Psoas muscle (tissue), 8 donors: ENCODE data around the gene TMTC3. TPM values are rescaled to one million over a fixed set of nuclear protein-coding genes. Genes with fewer than 3 reads are reported as not detected.

ENCODE experiments used
- ATAC-seq, 4 donors: fragments of 200-7000 bp; cut with Tn5 transposase; one replicate each; pipeline ENCODE4 v1.9.1; 2020; ENCODE audit warnings: moderate library complexity in 3 of 4, mild to moderate bottlenecking in 2 of 4
- DNase-seq, 2 donors: peaks; one replicate each; pipeline ENCODE4 v3.0.0-alpha.2; 2020
- H3K27ac ChIP-seq: fragments of 200-600 bp; one replicate; pipeline ENCODE4 v1.8.0; 2022
- H3K27me3 ChIP-seq, 3 donors: fragments of 200-600 bp in 1 of 3; one replicate each; pipeline versions ENCODE4 v1.6.1 to v1.8.0; 2013 to 2022; ENCODE audit warnings: low read length in 2 of 3, mild to moderate bottlenecking in 2 of 3, moderate library complexity in 1 of 3; ENCODE audit not compliant: insufficient read depth in 3 of 3
- H3K36me3 ChIP-seq, 2 donors: fragments of 200-600 bp in 1 of 2; one replicate each; pipeline versions ENCODE4 v1.6.1 to v1.8.0; 2013 to 2022; ENCODE audit warnings: low read depth in 1 of 2, mild to moderate bottlenecking in 1 of 2, moderate library complexity in 1 of 2; ENCODE audit not compliant: insufficient read depth in 1 of 2
- H3K4me1 ChIP-seq: fragments of 200-600 bp; one replicate; pipeline ENCODE4 v1.8.0; 2022
- H3K4me3 ChIP-seq: fragments of 200-600 bp; one replicate; pipeline ENCODE4 v1.8.0; 2022; ENCODE audit warnings: mild to moderate bottlenecking
- H3K9me3 ChIP-seq: fragments of 200-600 bp; one replicate; pipeline ENCODE4 v1.8.0; 2022
- WGBS, 3 donors: extraction: QIAGEN DNeasy Blood & Tissue Kit; methylation state at CpG; one replicate each; pipeline versions ENCODE4 v1.1.6 to v1.1.7; 2013; 5-methylcytosine and 5-hydroxymethylcytosine counted together
- intact Hi-C, 2 donors: fragments of 100-400 bp; cut with DNase I; formaldehyde crosslinking; loops; one replicate each; pipeline versions ENCODE4 v1.11.0 to v1.14.2; 2022
- polyA plus RNA-seq, 3 donors: library from polyadenylated mRNA; stranded (reverse); fragments of 200-250 nt; gene quantifications; one replicate each; pipeline ENCODE4 v1.2.3, GENCODE V29; 2013
- total RNA-seq, 4 donors: library from RNA; stranded (reverse); fragmentation: NEBNext Ultra II Directional in 2 of 4; extraction: Animal tissue kit (Norgen Biotek cat#: 25700) in 2 of 4; gene quantifications; one replicate each; pipeline versions ENCODE4 v1.2.1 to v1.2.4, GENCODE V29; 2021 to 2023
- TF ChIP-seq, protein P1 (sequence below): fragments of 200-600 bp; IDR thresholded peaks from one replicate; pipeline ENCODE4 v1.8.0; 2022; ENCODE audit warnings: antibody characterized with exemption
- donor health status: healthy with polysubstance abuse.
- donor health status: DM: no; HTN: no; CAD: no; lungs with moderate emphysema.
- donor health status: Bipolar disorder and iron deficiency.
- donor health status: healthy.
- donor health status: DM: yes; HTN: yes; CAD: no.
- donor health status: DM: no; HTN: no; CAD: no.
- donor health status: DM: no; HTN: no; CAD: no.
- donor health status: DM: yes; HTN: yes; CAD: no.

TMTC3 gene
- total and polyA plus RNA-seq, 7 donors = 1.4 to 8.5 (median 5.5) TPM

DNA sequence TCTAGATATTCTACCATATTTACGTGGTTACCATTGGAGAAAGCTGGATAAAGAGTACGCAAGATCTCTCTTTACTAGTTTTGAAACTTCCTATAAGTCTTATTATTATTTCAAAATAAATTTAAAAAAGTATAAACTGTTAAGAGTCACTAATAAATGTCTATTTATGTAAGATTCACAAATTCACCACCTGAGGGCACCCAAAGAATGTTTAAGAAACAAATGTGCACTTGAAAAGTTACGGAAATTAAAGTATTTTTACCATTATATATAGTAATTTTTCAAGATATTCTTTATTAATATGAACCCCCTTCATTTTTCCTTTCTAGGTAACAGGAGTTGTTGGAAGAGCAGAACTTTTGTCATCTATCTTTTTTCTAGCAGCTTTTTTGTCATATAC is 11.9 kb downstream of the TMTC3 start:
- H3K9me3 ChIP-seq = no peaks in the 10 kb centered on the region
- TF ChIP-seq, protein P1, sequence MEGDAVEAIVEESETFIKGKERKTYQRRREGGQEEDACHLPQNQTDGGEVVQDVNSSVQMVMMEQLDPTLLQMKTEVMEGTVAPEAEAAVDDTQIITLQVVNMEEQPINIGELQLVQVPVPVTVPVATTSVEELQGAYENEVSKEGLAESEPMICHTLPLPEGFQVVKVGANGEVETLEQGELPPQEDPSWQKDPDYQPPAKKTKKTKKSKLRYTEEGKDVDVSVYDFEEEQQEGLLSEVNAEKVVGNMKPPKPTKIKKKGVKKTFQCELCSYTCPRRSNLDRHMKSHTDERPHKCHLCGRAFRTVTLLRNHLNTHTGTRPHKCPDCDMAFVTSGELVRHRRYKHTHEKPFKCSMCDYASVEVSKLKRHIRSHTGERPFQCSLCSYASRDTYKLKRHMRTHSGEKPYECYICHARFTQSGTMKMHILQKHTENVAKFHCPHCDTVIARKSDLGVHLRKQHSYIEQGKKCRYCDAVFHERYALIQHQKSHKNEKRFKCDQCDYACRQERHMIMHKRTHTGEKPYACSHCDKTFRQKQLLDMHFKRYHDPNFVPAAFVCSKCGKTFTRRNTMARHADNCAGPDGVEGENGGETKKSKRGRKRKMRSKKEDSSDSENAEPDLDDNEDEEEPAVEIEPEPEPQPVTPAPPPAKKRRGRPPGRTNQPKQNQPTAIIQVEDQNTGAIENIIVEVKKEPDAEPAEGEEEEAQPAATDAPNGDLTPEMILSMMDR = peak; percentile 18
- no peaks in the 10 kb centered on the region for H3K4me1 ChIP-seq
- H3K27me3 ChIP-seq = no peaks in the 10 kb centered on the region
- H3K4me3 ChIP-seq = no peak overlapping the region
- H3K36me3 ChIP-seq = peaks cover 0 to 11% of the 10 kb centered on the region in 2 donors
- intact Hi-C loops = no loop called here
- WGBS, 3 donors = 87 to 92% (median 90%) methylated on average over 3 of the region's 3 CpGs
- H3K27ac ChIP-seq = no peak overlapping the region
- DNase-seq (no peak), ATAC-seq (no peak)

- Histone ChIP-seq H3K27ac (no peak overlapping the region), H3K9me3 (no peaks in the 10 kb centered on the region), H3K27me3 (no peaks in the 10 kb centered on the region), H3K36me3 (peaks cover 0 to 21% of the 10 kb centered on the region in 2 donors), H3K4me1 (no peaks in the 10 kb centered on the region), H3K4me3 (no peak overlapping the region)
- ATAC-seq = no peak
- 92 to 97% (median 96%) methylated on average over 1 of the region's 1 CpG for WGBS, 3 donors
- intact Hi-C loops = no loop called here
- no peak for DNase-seq
- TF ChIP-seq, protein P1 = no peak
These were observed 14.1 kb downstream of the TMTC3 start for GRCh38 chr12:88156075-88156654.

- WGBS, 3 donors = 95 to 99% (median 96%) methylated on average over 2 of the region's 2 CpGs
- H3K36me3 ChIP-seq = peaks cover 5 to 67% of the 10 kb centered on the region in 2 donors
These were observed 21.3 kb downstream of the TMTC3 start for GRCh38 chr12:88163371-88163770.

GRCh38 chr12:88166179-88166578 is 24.1 kb downstream of the TMTC3 start:
- WGBS, 3 donors = 87 to 100% (median 88%) methylated on average over 1 of the region's 1 CpG
- TF ChIP-seq, protein P1 = no peak
- ATAC-seq (no peak), DNase-seq (no peak)
- Histone ChIP-seq H3K9me3 (no peaks in the 10 kb centered on the region), H3K27me3 (no peaks in the 10 kb centered on the region), H3K4me3 (no peak overlapping the region), H3K27ac (no peak overlapping the region), H3K4me1 (no peaks in the 10 kb centered on the region), H3K36me3 (peaks cover 5 to 76% of the 10 kb centered on the region in 2 donors)
- intact Hi-C loops = no loop called here

More at GRCh38 chr12:88163371-88163770, 21.3 kb downstream of the TMTC3 start:
- Histone ChIP-seq H3K4me3 (no peak overlapping the region), H3K27me3 (no peaks in the 10 kb centered on the region), H3K27ac (no peak overlapping the region), H3K4me1 (no peaks in the 10 kb centered on the region), H3K9me3 (no peaks in the 10 kb centered on the region)
- ATAC-seq (no peak), DNase-seq (no peak)
- intact Hi-C loops = no loop called here
- TF ChIP-seq, protein P1 = no peak

DNA sequence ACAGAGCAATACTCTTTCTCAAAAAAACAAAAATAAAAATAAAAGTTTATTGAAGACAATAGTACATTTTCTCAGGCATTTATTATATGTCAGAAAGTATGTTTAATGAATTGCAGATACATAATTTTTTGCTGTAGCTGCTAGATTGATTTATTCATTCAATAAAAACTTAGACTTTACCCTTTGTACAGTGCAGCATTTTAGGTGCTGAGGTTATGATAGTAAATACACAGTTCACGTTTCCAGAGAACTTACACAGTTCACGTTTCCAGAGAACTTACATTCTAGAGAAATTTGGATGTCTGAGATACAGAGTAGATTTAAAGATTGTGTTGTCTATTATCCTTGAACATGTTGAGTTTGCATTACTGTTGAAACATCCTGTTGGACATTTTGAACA is 25.3 kb downstream of the TMTC3 start:
- WGBS, 3 donors = 92 to 98% (median 93%) methylated on average over 2 of the region's 2 CpGs
- H3K9me3 ChIP-seq = no peaks in the 10 kb centered on the region
- no peak for ATAC-seq
- no peaks in the 10 kb centered on the region for H3K27me3 ChIP-seq
- intact Hi-C loops = no loop called here
- peaks cover 5 to 69% of the 10 kb centered on the region in 2 donors for H3K36me3 ChIP-seq
- H3K27ac ChIP-seq = no peak overlapping the region
- H3K4me1 ChIP-seq = no peaks in the 10 kb centered on the region
- H3K4me3 ChIP-seq = no peak overlapping the region
- no peak for DNase-seq
- TF ChIP-seq, protein P1 = no peak
